Type B pancreatic cell (in vitro differentiated cells): ENCODE data around the gene OIP5. TPM values are rescaled to one million over a fixed set of nuclear protein-coding genes. Genes with fewer than 3 reads are reported as not detected.
"Not testable (repeated sequence)": the region's sequence is repeated elsewhere in the genome, so short reads cannot be mapped to it uniquely, and the experiment has no call there.

Source experiments
- DNase-seq: peaks from one replicate; pipeline ENCODE4 v3.0.0; 2021; ENCODE audit warnings: mixed read lengths; ENCODE audit not compliant: unreplicated experiment; ENCODE audit errors: extremely low spot score
- H3K27ac Mint-ChIP-seq: 2 replicates; pipeline ENCODE4 v1.8.0; 2021; ENCODE audit warnings: mild to moderate bottlenecking, mixed read lengths
- H3K27me3 Mint-ChIP-seq: 2 replicates; pipeline ENCODE4 v1.8.0; 2021; ENCODE audit warnings: mixed read lengths
- H3K36me3 Mint-ChIP-seq: 2 replicates; pipeline ENCODE4 v1.8.0; 2021; ENCODE audit warnings: mixed read lengths
- H3K4me1 Mint-ChIP-seq: one replicate; pipeline ENCODE4 v1.8.0; 2021; ENCODE audit warnings: mixed read lengths; ENCODE audit not compliant: unreplicated experiment
- H3K4me3 Mint-ChIP-seq: 2 replicates; pipeline ENCODE4 v1.8.0; 2021; ENCODE audit warnings: mild to moderate bottlenecking, mixed read lengths
- H3K9me3 Mint-ChIP-seq: 2 replicates; pipeline ENCODE4 v1.8.0; 2021; ENCODE audit warnings: mixed read lengths
- CTCF ChIP-seq: fragments of 200-600 bp; sonication (generic); conservative IDR thresholded peaks from 2 replicates; pipeline ENCODE4 v1.5.0; 2021; ENCODE audit warnings: antibody characterized with exemption, mild to moderate bottlenecking
- total RNA-seq: library from RNA; stranded (reverse); gene quantifications from 2 replicates; pipeline ENCODE4 v1.2.1, GENCODE V29; 2021; ENCODE audit warnings: low replicate concordance

The OIP5 gene
- total RNA-seq, 1 donor from 2014 or later = 15.8 TPM

DNA sequence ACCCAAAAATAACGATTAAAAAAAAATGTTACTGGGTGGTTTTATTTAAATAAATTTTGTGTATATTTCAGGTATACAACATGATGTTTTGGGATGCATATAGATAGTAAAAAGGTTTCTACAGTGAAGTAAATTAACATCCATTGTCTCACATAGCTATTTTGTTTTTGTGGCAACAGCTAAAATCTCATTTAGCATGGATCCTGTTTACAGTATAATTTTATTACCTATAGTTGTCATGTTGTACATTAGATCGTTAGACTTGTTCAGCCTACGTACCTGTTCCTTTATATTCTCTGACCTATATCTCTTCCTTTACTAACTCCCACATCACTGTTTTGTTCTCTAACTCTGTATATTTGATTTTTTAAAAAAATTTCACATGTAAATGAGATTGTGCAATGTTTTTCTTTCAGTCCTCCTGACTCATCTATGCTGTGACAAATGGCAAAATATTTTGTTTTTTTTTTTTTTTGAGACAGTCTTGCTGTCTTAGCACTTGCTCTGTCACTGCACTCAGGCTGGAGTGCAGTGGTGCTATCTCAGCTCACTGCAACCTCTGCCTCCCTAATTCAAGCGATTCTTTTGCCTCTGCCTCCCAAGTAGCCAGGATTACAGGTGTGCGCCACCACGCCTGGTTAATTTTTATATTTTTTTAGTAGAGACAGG is 45.6 kb downstream of the OIP5 start:
- H3K4me1 Mint-ChIP-seq = peaks cover 21% of the 10 kb centered on the region
- H3K36me3 Mint-ChIP-seq = peaks cover 33% of the 10 kb centered on the region
- H3K9me3 Mint-ChIP-seq = no peaks in the 10 kb centered on the region
- no peak for DNase-seq
- peak overlapping the region; percentile 78 for H3K27ac Mint-ChIP-seq
- TF ChIP-seq CTCF = no peak
- H3K27me3 Mint-ChIP-seq = no peaks in the 10 kb centered on the region
- peak overlapping the region; percentile 66 for H3K4me3 Mint-ChIP-seq

- H3K27ac Mint-ChIP-seq = peak overlapping the region; percentile 94
- peaks cover 21% of the 10 kb centered on the region for H3K4me1 Mint-ChIP-seq
- DNase-seq = no peak
- H3K9me3 Mint-ChIP-seq = no peaks in the 10 kb centered on the region
- TF ChIP-seq CTCF = no peak
- H3K4me3 Mint-ChIP-seq = peak overlapping the region; percentile 100
- peaks cover 29% of the 10 kb centered on the region for H3K36me3 Mint-ChIP-seq
- no peaks in the 10 kb centered on the region for H3K27me3 Mint-ChIP-seq
These were observed 47.1 kb downstream of the OIP5 start for GRCh38 chr15:41285285-41285684.

DNA sequence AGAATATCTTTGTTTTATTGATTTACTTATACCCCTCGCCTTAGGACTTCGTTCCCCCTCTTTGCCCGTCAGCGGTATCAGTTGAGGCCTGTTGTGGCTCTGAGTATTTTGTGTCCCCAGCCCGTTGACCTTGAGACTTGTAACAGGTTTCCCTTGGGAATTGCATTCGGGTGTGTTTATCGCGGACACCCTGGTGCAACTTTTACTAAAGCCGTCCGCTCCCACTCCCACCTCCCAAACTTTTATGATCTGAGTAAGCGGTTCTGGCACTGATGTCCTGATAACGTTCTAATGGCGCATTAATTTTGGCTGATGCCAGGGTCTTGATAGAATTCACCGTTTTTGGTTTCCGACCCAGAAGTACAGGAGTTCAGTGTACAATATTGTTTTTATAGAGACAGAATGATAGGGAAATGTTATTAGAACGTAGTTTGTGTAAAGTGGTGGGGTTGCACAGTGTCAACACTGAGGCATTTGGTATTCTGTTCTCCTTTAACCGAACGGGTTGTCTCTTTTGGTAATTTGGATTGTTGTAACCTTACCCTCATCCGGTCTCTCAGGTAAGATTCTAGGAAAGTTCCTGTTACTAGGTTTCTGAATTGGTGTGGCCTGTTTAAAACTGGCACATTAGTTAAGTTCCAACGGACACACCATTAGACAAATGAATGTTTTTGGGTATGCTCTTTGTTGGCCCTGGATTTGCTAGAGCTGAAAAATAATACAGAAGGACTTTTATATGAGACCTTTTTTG is 47.8 kb downstream of the OIP5 start:
- H3K4me3 Mint-ChIP-seq = peak overlapping the region; percentile 100

DNA sequence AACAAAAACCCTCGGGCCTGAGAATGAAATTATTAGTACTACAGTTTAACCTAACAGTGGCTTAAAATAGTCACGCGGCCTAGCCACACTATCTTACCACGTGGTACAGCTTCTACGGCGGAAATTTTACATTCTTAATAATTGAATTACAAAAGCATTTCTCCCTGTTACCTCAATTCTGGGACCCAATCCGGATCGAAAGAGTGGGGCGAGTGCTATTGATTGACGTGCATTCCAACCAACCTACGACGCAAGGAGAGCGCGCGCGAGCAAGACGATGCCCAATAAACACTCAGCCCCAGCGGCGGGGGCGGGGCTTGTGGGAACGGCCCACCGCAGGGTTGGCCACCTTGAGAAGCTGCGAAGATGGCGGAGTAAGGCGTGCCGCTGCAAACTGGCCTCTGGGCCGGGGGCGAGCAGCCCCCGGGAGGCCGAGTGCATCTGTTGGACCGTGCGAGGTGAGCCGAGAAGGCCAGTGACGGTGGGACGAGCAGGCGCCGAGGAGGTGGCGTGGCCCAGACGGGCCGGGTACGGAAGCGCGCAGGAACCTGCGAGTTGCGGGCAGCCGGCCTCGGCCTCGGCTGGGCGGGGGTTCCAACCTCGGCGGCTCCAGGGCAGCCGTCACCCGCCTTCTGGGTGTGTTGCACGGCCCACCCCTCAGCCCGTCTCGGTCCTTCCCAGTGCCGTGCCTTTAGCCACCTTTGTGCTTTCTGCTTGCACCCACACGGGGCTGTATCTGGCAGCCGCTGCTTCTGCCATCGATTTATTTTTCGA is 48.6 kb downstream of the OIP5 start:
- peak overlapping the region; percentile 94 for H3K27ac Mint-ChIP-seq
- peak; percentile 97 for DNase-seq
- no peak for TF ChIP-seq CTCF
- H3K4me3 Mint-ChIP-seq = peak overlapping the region; percentile 100
- H3K9me3 Mint-ChIP-seq = no peaks in the 10 kb centered on the region
- no peaks in the 10 kb centered on the region for H3K27me3 Mint-ChIP-seq
- peaks cover 21% of the 10 kb centered on the region for H3K4me1 Mint-ChIP-seq
- peaks cover 36% of the 10 kb centered on the region for H3K36me3 Mint-ChIP-seq

More for the DNA sequence above, 47.8 kb downstream of the OIP5 start:
- Mint-ChIP-seq H3K27me3 (no peaks in the 10 kb centered on the region), H3K27ac (peak overlapping the region; percentile 94), H3K9me3 (no peaks in the 10 kb centered on the region), H3K4me1 (peaks cover 21% of the 10 kb centered on the region), H3K36me3 (peaks cover 33% of the 10 kb centered on the region)
- no peak for TF ChIP-seq CTCF
- DNase-seq = no peak

DNA sequence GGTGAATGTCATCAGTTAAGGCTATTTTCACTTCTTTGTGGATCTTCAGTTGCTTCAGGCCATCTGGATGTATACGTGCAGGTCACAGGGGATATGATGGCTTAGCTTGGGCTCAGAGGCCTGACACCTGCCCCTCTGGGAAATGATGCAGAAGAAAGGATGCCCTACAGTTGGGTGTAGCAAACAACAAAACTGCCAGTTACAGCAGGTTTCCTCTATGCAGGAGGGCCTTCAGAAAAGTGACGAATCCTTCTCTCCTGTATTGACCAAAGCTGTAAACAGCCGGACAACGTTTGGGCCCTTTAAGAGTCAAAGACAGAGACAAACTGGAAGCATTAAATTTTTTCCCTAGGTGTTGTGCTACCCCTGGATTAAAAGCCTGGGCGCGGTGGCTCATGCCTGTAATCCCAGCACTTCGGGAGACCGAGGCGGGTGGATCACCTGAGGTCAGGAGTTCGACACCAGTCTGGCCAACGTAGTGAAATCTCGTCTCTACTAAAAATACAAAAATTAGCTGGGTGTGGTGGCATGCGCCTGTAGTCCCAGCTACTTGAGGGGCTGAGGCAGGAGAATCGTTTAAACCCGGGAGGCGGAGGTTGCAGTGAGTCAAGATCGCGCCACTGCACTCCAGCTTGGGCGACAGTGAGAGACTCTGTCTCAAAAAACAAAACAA is 49.3 kb downstream of the OIP5 start:
- Mint-ChIP-seq H3K4me3 (peak overlapping the region; percentile 100), H3K27ac (peak overlapping the region; percentile 94), H3K36me3 (peaks cover 33% of the 10 kb centered on the region), H3K4me1 (peaks cover 21% of the 10 kb centered on the region)
- not testable (repeated sequence) for DNase-seq, H3K9me3 Mint-ChIP-seq, H3K27me3 Mint-ChIP-seq

GRCh38 chr15:41282436-41282835 is 50.0 kb downstream of the OIP5 start:
- Mint-ChIP-seq H3K27ac (peak overlapping the region; percentile 94), H3K36me3 (peaks cover 31% of the 10 kb centered on the region), H3K4me3 (peak overlapping the region; percentile 100), H3K4me1 (peaks cover 21% of the 10 kb centered on the region)
- DNase-seq, H3K27me3 Mint-ChIP-seq, H3K9me3 Mint-ChIP-seq: not testable (repeated sequence)
